ENCODE results near the gene GJB3.

- TF ChIP-seq TAF1 (IDR thresholded peaks at IDR 0.05; ENCODE audit: low read depth) (no peak), ZBTB7A (IDR thresholded peaks at IDR 0.05; ENCODE audit: low read depth) (no peak), MAX (IDR thresholded peaks at IDR 0.05) (no peak), EGR1 (IDR thresholded peaks at IDR 0.05) (no peak), USF1 (IDR thresholded peaks at IDR 0.05) (no peak), EP300 (IDR thresholded peaks at IDR 0.05; ENCODE audit: borderline replicate concordance) (no peak)
These were observed 40.7 kb upstream of the GJB3 start for GRCh38 chr1:34740161-34740868.
